IMR-90 (cell line): ENCODE data around the gene SDC1. TPM values are rescaled to one million over a fixed set of nuclear protein-coding genes. Genes with fewer than 3 reads are reported as not detected.

Experiments used
- ATAC-seq: fragments of 200-7000 bp; cut with Tn5 transposase; 2 replicates; pipeline ENCODE4 v1.9.1; 2020; ENCODE audit warnings: low read depth, mild to moderate bottlenecking, moderate library complexity
- BruUV-seq: library from RNA; stranded (reverse); fragments of 400-500 nt; replicated peaks from 2 replicates; lab custom pipeline; 2021; lab: Mats Ljungman, UMichigan
- CTCF ChIA-PET: fragments of 300-600 bp; formaldehyde crosslinking; extraction: SDS; loops from one replicate; lab custom pipeline; 2021; ENCODE audit warnings: antibody characterized with exemption; lab: Yijun Ruan, JAX
- POLR2A ChIA-PET: fragments of 300-600 bp; sonication (Branson Sonifier 250); formaldehyde crosslinking; loops from one replicate; lab custom pipeline; 2022; ENCODE audit warnings: antibody characterized with exemption; ENCODE audit not compliant: unreplicated experiment; lab: Charles Lee
- DNase-seq: peaks from one replicate; pipeline ENCODE4 v3.0.0; 2013
- H2AFZ ChIP-seq: replicated peaks from 2 replicates; pipeline ENCODE3; 2013; ENCODE audit warnings: low read length, mild to moderate bottlenecking; ENCODE audit not compliant: poor library complexity
- H2AK5ac ChIP-seq: 2 replicates; pipeline ENCODE4 v1.6.1; 2013; ENCODE audit warnings: low read depth, low read length, inconsistent platforms
- H2AK9ac ChIP-seq: replicated peaks from 2 replicates; pipeline ENCODE3; 2013; ENCODE audit warnings: mild to moderate bottlenecking, low read depth, low read length, moderate library complexity; ENCODE audit not compliant: poor library complexity
- H2BK120ac ChIP-seq: 2 replicates; pipeline ENCODE4 v1.6.1; 2013; ENCODE audit warnings: low read depth, low read length, inconsistent platforms
- H2BK15ac ChIP-seq: 3 replicates; pipeline ENCODE4 v1.6.1; 2013; ENCODE audit warnings: low read depth, low read length, inconsistent platforms
- H2BK20ac ChIP-seq: 2 replicates; pipeline ENCODE4 v1.6.1; 2013; ENCODE audit warnings: low read depth, mild to moderate bottlenecking, inconsistent platforms, low read length, moderate library complexity
- H2BK5ac ChIP-seq: 2 replicates; pipeline ENCODE4 v1.6.1; 2013; ENCODE audit warnings: mild to moderate bottlenecking, low read depth, low read length, inconsistent platforms; ENCODE audit not compliant: poor library complexity, severe bottlenecking
- H3K14ac ChIP-seq: replicated peaks from 2 replicates; pipeline ENCODE4 v1.6.1; 2013; ENCODE audit warnings: low read depth, low read length, inconsistent platforms
- H3K18ac ChIP-seq: 2 replicates; pipeline ENCODE4 v1.6.1; 2013; ENCODE audit warnings: low read depth, low read length, control low read depth
- H3K23ac ChIP-seq: 2 replicates; pipeline ENCODE4 v1.6.1; 2013; ENCODE audit warnings: low read depth, low read length, inconsistent platforms
- H3K27ac ChIP-seq: 2 replicates; pipeline ENCODE4 v1.5.1; 2013; ENCODE audit warnings: mild to moderate bottlenecking, control low read depth, low read length; ENCODE audit not compliant: insufficient read depth
- H3K27me3 ChIP-seq: 2 replicates; pipeline ENCODE4 v1.6.1; 2013; ENCODE audit warnings: low read length; ENCODE audit not compliant: control insufficient read depth, insufficient read depth
- H3K36me3 ChIP-seq: 2 replicates; pipeline ENCODE4 v1.6.1; 2013; ENCODE audit warnings: low read length, mixed read lengths; ENCODE audit not compliant: control insufficient read depth, insufficient read depth
- H3K4ac ChIP-seq: 2 replicates; pipeline ENCODE4 v1.6.1; 2013; ENCODE audit warnings: low read depth, low read length, inconsistent platforms
- H3K4me1 ChIP-seq: 2 replicates; pipeline ENCODE4 v1.6.1; 2013; ENCODE audit warnings: low read length, mixed read lengths; ENCODE audit not compliant: control insufficient read depth, insufficient read depth
- H3K4me2 ChIP-seq: 2 replicates; pipeline ENCODE4 v1.6.1; 2013; ENCODE audit warnings: low read depth, mild to moderate bottlenecking, control low read depth, low read length, moderate library complexity
- H3K4me3 ChIP-seq: 2 replicates; pipeline ENCODE4 v1.5.1; 2013; ENCODE audit warnings: low read depth, mild to moderate bottlenecking, control low read depth, low read length, moderate library complexity; ENCODE audit not compliant: insufficient read depth
- H3K56ac ChIP-seq: 2 replicates; pipeline ENCODE4 v1.6.1; 2013; ENCODE audit warnings: low read length, inconsistent platforms; ENCODE audit not compliant: insufficient read depth; ENCODE audit errors: extremely low read depth
- H3K79me1 ChIP-seq, 2 experiments: 2 replicates each; pipeline ENCODE4 v1.6.1; 2013; ENCODE audit warnings: low read length in 2 of 2, inconsistent platforms in 1 of 2, low read depth in 1 of 2
- H3K9ac ChIP-seq: 2 replicates; pipeline ENCODE4 v1.6.1; 2013; ENCODE audit warnings: low read depth, low read length, control low read depth
- H3K9me1 ChIP-seq: 2 replicates; pipeline ENCODE4 v1.6.1; 2013; ENCODE audit warnings: low read length, inconsistent platforms; ENCODE audit not compliant: insufficient read depth
- H3K9me3 ChIP-seq: 2 replicates; pipeline ENCODE4 v1.6.1; 2013; ENCODE audit warnings: low read length; ENCODE audit not compliant: control insufficient read depth, insufficient read depth
- H4K20me1 ChIP-seq: 2 replicates; pipeline ENCODE4 v1.6.1; 2013; ENCODE audit warnings: low read length, inconsistent platforms; ENCODE audit not compliant: insufficient read depth
- H4K5ac ChIP-seq: 2 replicates; pipeline ENCODE4 v1.6.1; 2013; ENCODE audit warnings: mild to moderate bottlenecking, low read depth, low read length, control low read depth
- H4K8ac ChIP-seq, 2 experiments: 2 replicates each; pipeline ENCODE4 v1.6.1; 2013; ENCODE audit warnings: low read depth in 2 of 2, low read length in 2 of 2, control low read depth in 1 of 2, inconsistent platforms in 1 of 2
- H4K91ac ChIP-seq: 2 replicates; pipeline ENCODE4 v1.6.1; 2013; ENCODE audit warnings: low read depth, low read length, inconsistent platforms; ENCODE audit not compliant: insufficient read depth
- CTCF ChIP-seq: conservative IDR thresholded peaks from 2 replicates; pipeline ENCODE4 v1.5.1; 2012; ENCODE audit warnings: mild to moderate bottlenecking, low read depth, low read length, improper control_type of control experiment
- ELK1 ChIP-seq: fragments of 150-350 bp; IDR thresholded peaks from 2 replicates; pipeline ENCODE4 v1.6.1; 2016; ENCODE audit warnings: low read depth, mild to moderate bottlenecking, low read length, moderate library complexity, borderline replicate concordance
- FOS ChIP-seq: fragments of 150-350 bp; IDR thresholded peaks from 2 replicates; pipeline ENCODE4 v1.6.1; 2016; ENCODE audit warnings: low read depth, low read length
- MAZ ChIP-seq: IDR thresholded peaks from 2 replicates; pipeline ENCODE4 v1.6.1; 2012; ENCODE audit warnings: low read depth, mild to moderate bottlenecking, low read length, improper control_type of control experiment, moderate library complexity, borderline replicate concordance
- NFE2L2 ChIP-seq: fragments of 150-350 bp; IDR thresholded peaks from 2 replicates; pipeline ENCODE4 v1.6.1; 2016; ENCODE audit warnings: low read depth, mild to moderate bottlenecking, low read length
- RFX5 ChIP-seq: IDR thresholded peaks from 2 replicates; pipeline ENCODE4 v1.8.0; 2012; ENCODE audit warnings: low read depth, mild to moderate bottlenecking, low read length, moderate library complexity
- USF2 ChIP-seq: fragments of 150-350 bp; IDR thresholded peaks from 2 replicates; pipeline ENCODE4 v1.6.1; 2017; ENCODE audit warnings: mild to moderate bottlenecking, antibody characterized with exemption, low read length, low read depth
- WGBS, 2 experiments: methylation state at CpG; one replicate each; pipeline versions ENCODE4 v1.1.5 to v1.1.7; 2013; ENCODE audit warnings: missing lambda C conversion rate in 2 of 2; ENCODE audit not compliant: insufficient read length in 1 of 2; ENCODE audit errors: extremely low coverage in 2 of 2; 5-methylcytosine and 5-hydroxymethylcytosine counted together
- dilution Hi-C: fragments of 300-500 bp; cut with HindIII; formaldehyde crosslinking; loops from one replicate; pipeline ENCODE4 v1.14.3; 2018; ENCODE audit warnings: low sequenced_read_pairs; ENCODE audit not compliant: unreplicated experiment
- in situ Hi-C: fragments of 300-500 bp; cut with MboI; formaldehyde crosslinking; loops from 3 replicates; pipeline ENCODE4 v1.14.3; 2019; ENCODE audit warnings: low sequenced_read_pairs, inconsistent platforms, mixed read lengths
- intact Hi-C: fragments of 100-400 bp; cut with micrococcal nuclease; formaldehyde crosslinking; loops from 2 replicates; pipeline ENCODE4 v1.10.0; 2022
- polyA plus RNA-seq, 3 experiments: library from polyadenylated mRNA; depleted of rRNA; stranded (reverse); fragments of >200 nt; gene quantifications; 2 replicates each; pipeline ENCODE4 v1.2.3, GENCODE V29; 2012; ENCODE audit warnings: low replicate concordance in 1 of 3
- total RNA-seq: library from RNA; depleted of rRNA; stranded (reverse); fragments of >200 nt; gene quantifications from 2 replicates; pipeline ENCODE4 v1.2.3, GENCODE V29; 2012

The SDC1 gene
- total and polyA plus RNA-seq, 2 of the 4 experiments (the other 2 are of a cell fraction), result 22.0 to 28.3 TPM

GRCh38 chr2:20221555-20221973 is 3.4 kb downstream of the SDC1 start:
- no CpG with 5 or more reads among the region's 3 CpGs for WGBS, 2 experiments
- DNase-seq (peak; percentile 73), ATAC-seq (peak; percentile 10)
- no peak overlapping the region for H3K4me3 ChIP-seq
- BruUV-seq, result no TSS peak
- TF ChIP-seq ELK1, result no peak
- no peak for TF ChIP-seq USF2
- TF ChIP-seq CTCF, result no peak
- TF ChIP-seq RFX5, result no peak
- TF ChIP-seq FOS, result no peak
- TF ChIP-seq MAZ, result no peak
- TF ChIP-seq NFE2L2, result no peak
- dilution Hi-C loops, result no loop called here
- in situ Hi-C loops, result no loop called here
- H2BK5ac ChIP-seq, result peak overlapping the region; percentile 90
- peak overlapping the region; percentile 86 for H3K4ac ChIP-seq
- H4K91ac ChIP-seq, result peak overlapping the region; percentile 89
- H3K14ac ChIP-seq, result peak overlapping the region; percentile 60; the same call in 1 of the 2 replicates
- H4K8ac ChIP-seq, result peak overlapping the region; percentile 55 to 74; a peak in 3 of 4 replicates
- peaks cover 10% of the 10 kb centered on the region for H3K9me1 ChIP-seq
- H2BK15ac ChIP-seq, result peak overlapping the region; percentile 62; the same call in 1 of the 3 replicates
- 0 out of 2 replicates have a peak overlapping the region, but pooled peaks have one; percentile 49 for H3K9ac ChIP-seq
- peak overlapping the region; percentile 49 for H2AFZ ChIP-seq
- peak overlapping the region; percentile 83 for H2AK5ac ChIP-seq
- H3K4me2 ChIP-seq, result peak overlapping the region; percentile 73
- H4K20me1 ChIP-seq, result no peaks in the 10 kb centered on the region
- peak overlapping the region; percentile 83 for H2BK20ac ChIP-seq
- H3K27me3 ChIP-seq, result no peaks in the 10 kb centered on the region
- peaks cover 0 to 37% of the 10 kb centered on the region in 2 experiments; a peak in 2 of 4 replicates for H3K79me1 ChIP-seq
- intact Hi-C loops, result loop anchor here (5.0 kb wide), 1 partner anchor 54 kb away; no protein-coding TSS in a partner anchor
- peak overlapping the region; percentile 83 for H4K5ac ChIP-seq
- H2AK9ac ChIP-seq, result peak overlapping the region; percentile 66
- H3K23ac ChIP-seq, result peak overlapping the region; percentile 83; the same call in 1 of the 2 replicates
- no peaks in the 10 kb centered on the region for H3K36me3 ChIP-seq
- H2BK120ac ChIP-seq, result peak overlapping the region; percentile 94
- H3K4me1 ChIP-seq, result peaks cover 22% of the 10 kb centered on the region
- peak overlapping the region; percentile 94; the same call in 1 of the 2 replicates for H3K27ac ChIP-seq
- H3K18ac ChIP-seq, result peak overlapping the region; percentile 78
- H3K9me3 ChIP-seq, result no peaks in the 10 kb centered on the region
- POLR2A ChIA-PET, result no interaction called here
- CTCF ChIA-PET, result no interaction called here
- H3K56ac ChIP-seq, result peak overlapping the region; percentile 55; the same call in 1 of the 2 replicates
